OCI-LY3 (cell line): Measurements from ENCODE around the gene MAPK14.

Source experiments
- H2AFZ ChIP-seq: fragments of 200-600, 300-600 bp; shearing (Covaris generic); 2 replicates; pipeline ENCODE4 v1.6.0; 2014; ENCODE audit warnings: antibody characterized with exemption, low read depth, low read length
- H3K27ac ChIP-seq: fragments of 200-600, 300-600 bp; sonication (generic); 2 replicates; pipeline ENCODE4 v1.5.1; 2014; ENCODE audit warnings: mild to moderate bottlenecking, low read length, moderate library complexity, mixed read lengths
- H3K27me3 ChIP-seq: fragments of 200-600, 300-600 bp; sonication (generic); 2 replicates; pipeline ENCODE4 v1.6.1; 2014; ENCODE audit warnings: low read depth, low read length, mixed read lengths
- H3K36me3 ChIP-seq: fragments of 200-600, 300-600 bp; sonication (generic); replicated peaks from 2 replicates; pipeline ENCODE3; 2014; ENCODE audit warnings: low read depth, low read length, mixed read lengths
- H3K4me1 ChIP-seq: fragments of 300-600, 200-600 bp; sonication (generic); 2 replicates; pipeline ENCODE4 v1.6.1; 2014; ENCODE audit warnings: low read length, mixed read lengths
- H3K4me2 ChIP-seq: fragments of 200-600, 300-600 bp; sonication (generic); 2 replicates; pipeline ENCODE4 v1.6.1; 2014; ENCODE audit warnings: low read length, mixed read lengths
- H3K4me3 ChIP-seq: fragments of 300-600, 200-600 bp; sonication (generic); 2 replicates; pipeline ENCODE4 v1.5.1; 2014; ENCODE audit warnings: antibody characterized with exemption, mild to moderate bottlenecking, low read length, moderate library complexity
- H3K79me2 ChIP-seq: fragments of 300-600, 200-600 bp; shearing (Covaris generic); 2 replicates; pipeline ENCODE4 v1.6.1; 2014; ENCODE audit warnings: mild to moderate bottlenecking, low read length, mixed read lengths
- H3K9ac ChIP-seq: fragments of 300-600, 200-600 bp; shearing (Covaris generic); 2 replicates; pipeline ENCODE4 v1.6.0; 2014; ENCODE audit warnings: mild to moderate bottlenecking, low read length, moderate library complexity
- H3K9me3 ChIP-seq: fragments of 200-600, 300-600 bp; shearing (Covaris generic); 2 replicates; pipeline ENCODE4 v1.6.1; 2014; ENCODE audit warnings: low read length, mixed read lengths; ENCODE audit not compliant: insufficient read depth
- H4K20me1 ChIP-seq: fragments of 200-600, 300-600 bp; sonication (generic); 2 replicates; pipeline ENCODE4 v1.6.1; 2016; ENCODE audit warnings: low read length, mixed read lengths; ENCODE audit not compliant: insufficient read depth
- EZH2phosphoT487 ChIP-seq: fragments of 200-600 bp; shearing (Covaris generic); IDR thresholded peaks from 2 replicates; pipeline ENCODE4 v1.6.1; 2018; ENCODE audit warnings: antibody characterized with exemption, mixed run types, low read depth
- TF ChIP-seq, protein P1 (sequence below): fragments of 200-600, 300-600 bp; sonication (generic); IDR thresholded peaks from 2 replicates; pipeline ENCODE4 v1.5.1; 2014; ENCODE audit warnings: antibody characterized with exemption, low read length, low read depth

Gene MAPK14

DNA sequence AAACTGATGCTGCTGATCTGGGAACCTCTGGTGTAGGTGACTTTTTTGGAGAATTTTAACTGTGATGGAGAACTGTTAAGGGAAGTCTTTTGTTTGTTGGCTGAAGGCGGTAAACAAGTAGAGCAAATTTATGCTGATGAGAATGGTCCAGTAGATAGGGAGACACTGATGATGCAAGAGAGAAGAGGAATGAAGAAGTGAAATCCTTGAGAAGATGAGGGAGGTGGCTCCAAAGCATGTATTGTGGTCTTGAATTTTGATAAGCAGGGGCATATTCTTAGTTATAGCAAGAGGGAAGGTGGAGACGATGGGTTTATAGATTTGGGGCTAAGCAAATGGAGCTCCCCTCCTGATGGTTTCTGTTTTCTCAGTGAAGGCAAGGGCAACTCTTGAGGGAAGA is 22.0 kb downstream of the MAPK14 start:
- Histone ChIP-seq H3K4me1 (peaks cover 6% of the 10 kb centered on the region), H4K20me1 (peaks cover 39% of the 10 kb centered on the region), H3K9ac (no peak overlapping the region), H3K27ac (no peak overlapping the region), H3K36me3 (peaks cover 4% of the 10 kb centered on the region), H3K4me2 (no peak overlapping the region), H3K79me2 (peaks cover 59% of the 10 kb centered on the region), H3K9me3 (no peaks in the 10 kb centered on the region), H3K4me3 (no peak overlapping the region), H3K27me3 (no peaks in the 10 kb centered on the region), H2AFZ (no peak overlapping the region)
- no peak for TF ChIP-seq EZH2phosphoT487
- TF ChIP-seq, protein P1, sequence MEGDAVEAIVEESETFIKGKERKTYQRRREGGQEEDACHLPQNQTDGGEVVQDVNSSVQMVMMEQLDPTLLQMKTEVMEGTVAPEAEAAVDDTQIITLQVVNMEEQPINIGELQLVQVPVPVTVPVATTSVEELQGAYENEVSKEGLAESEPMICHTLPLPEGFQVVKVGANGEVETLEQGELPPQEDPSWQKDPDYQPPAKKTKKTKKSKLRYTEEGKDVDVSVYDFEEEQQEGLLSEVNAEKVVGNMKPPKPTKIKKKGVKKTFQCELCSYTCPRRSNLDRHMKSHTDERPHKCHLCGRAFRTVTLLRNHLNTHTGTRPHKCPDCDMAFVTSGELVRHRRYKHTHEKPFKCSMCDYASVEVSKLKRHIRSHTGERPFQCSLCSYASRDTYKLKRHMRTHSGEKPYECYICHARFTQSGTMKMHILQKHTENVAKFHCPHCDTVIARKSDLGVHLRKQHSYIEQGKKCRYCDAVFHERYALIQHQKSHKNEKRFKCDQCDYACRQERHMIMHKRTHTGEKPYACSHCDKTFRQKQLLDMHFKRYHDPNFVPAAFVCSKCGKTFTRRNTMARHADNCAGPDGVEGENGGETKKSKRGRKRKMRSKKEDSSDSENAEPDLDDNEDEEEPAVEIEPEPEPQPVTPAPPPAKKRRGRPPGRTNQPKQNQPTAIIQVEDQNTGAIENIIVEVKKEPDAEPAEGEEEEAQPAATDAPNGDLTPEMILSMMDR, result no peak

DNA sequence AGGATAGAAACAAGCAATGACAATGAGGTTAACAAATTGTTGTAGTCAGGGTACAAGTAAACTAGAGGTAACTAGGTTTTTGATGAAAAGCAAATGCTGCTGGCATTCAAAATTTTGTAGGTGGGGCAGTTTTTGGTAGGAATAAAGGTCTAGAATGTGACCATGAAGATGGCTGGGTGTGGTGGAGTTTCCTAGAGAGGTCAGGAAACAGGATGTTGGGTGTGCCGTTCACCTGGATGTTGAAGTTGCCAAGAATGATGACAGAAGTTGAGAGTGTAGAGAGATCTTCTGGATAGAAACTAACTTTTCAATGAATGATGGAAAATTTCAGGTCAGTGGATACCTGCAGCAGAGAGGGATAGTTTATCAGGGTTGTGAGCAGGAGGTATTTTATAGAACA is 22.7 kb downstream of the MAPK14 start:
- Histone ChIP-seq H3K9ac (no peak overlapping the region), H3K79me2 (peaks cover 52% of the 10 kb centered on the region), H3K4me2 (no peak overlapping the region), H3K4me3 (no peak overlapping the region), H3K4me1 (peaks cover 6% of the 10 kb centered on the region), H3K9me3 (no peaks in the 10 kb centered on the region), H4K20me1 (peaks cover 32% of the 10 kb centered on the region), H3K27ac (no peak overlapping the region), H2AFZ (no peak overlapping the region), H3K36me3 (peaks cover 11% of the 10 kb centered on the region), H3K27me3 (no peaks in the 10 kb centered on the region)
- TF ChIP-seq, protein P1, result no peak
- no peak for TF ChIP-seq EZH2phosphoT487

DNA sequence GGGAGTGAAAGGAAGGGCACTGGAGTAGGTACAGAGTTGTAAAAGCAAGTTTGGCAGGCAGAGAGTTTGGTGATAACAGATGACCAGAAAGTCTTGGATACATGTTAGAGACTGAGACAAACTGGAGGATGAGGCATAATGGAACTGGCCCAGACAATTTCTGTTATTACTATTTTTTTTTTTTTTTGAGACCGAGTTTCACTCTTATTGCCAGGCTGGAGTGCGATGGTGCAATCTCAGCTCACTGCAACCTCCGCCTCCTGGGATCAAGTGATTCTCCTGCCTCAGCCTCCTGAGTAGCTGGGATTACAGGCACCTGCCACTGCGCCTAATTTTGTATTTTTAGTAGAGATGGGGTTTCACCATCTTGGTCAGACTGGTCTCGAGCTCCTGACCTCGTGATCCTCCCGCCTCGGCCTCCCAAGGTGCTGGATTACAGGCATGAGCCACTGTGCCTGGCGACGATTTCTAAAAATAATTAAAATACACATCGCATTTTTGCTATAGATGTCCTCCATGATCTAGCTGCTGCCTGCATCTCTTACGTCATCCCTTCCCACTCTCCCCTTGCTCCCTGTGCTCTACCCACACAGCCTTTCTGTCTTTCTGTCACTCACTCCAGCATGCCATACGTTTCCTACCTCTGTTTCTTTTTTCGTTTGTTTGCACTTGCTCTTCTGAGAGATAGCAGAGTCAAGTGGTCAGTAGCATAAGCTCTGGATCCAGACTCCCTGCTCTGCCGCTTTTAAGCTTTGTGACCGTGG is 23.5 kb downstream of the MAPK14 start:
- Histone ChIP-seq H4K20me1 (peaks cover 32% of the 10 kb centered on the region), H2AFZ (no peak overlapping the region), H3K9ac (no peak overlapping the region), H3K4me3 (no peak overlapping the region), H3K27ac (no peak overlapping the region), H3K4me2 (no peak overlapping the region), H3K4me1 (peaks cover 6% of the 10 kb centered on the region), H3K27me3 (no peaks in the 10 kb centered on the region), H3K9me3 (no peaks in the 10 kb centered on the region), H3K79me2 (peaks cover 52% of the 10 kb centered on the region), H3K36me3 (peaks cover 13% of the 10 kb centered on the region)
- no peak for TF ChIP-seq EZH2phosphoT487
- TF ChIP-seq, protein P1, result no peak

DNA sequence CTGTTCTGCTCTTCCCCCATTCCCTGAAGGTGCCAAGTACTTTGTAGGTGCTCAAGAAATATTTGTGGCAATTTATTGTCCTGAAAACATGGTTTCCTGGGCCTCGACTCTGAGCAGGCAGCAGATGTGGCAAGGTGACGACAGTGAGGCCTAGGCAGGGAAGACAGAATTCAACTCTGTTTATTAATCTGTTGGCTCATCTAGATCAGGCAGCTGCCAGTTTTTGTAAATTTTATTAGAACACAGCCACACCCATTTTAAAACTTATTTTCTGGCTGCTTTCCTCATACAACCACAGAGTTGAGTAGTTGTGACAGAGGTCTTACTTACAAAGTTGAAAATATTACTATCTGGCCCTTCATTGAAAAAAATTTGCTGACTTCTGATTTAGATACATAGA is 24.5 kb downstream of the MAPK14 start:
- Histone ChIP-seq H3K9ac (no peak overlapping the region), H3K4me2 (no peak overlapping the region), H3K4me3 (no peak overlapping the region), H3K27ac (no peak overlapping the region), H3K27me3 (no peaks in the 10 kb centered on the region), H2AFZ (no peak overlapping the region), H3K9me3 (no peaks in the 10 kb centered on the region), H3K36me3 (peaks cover 15% of the 10 kb centered on the region), H3K4me1 (peaks cover 6% of the 10 kb centered on the region), H3K79me2 (peaks cover 46% of the 10 kb centered on the region), H4K20me1 (peaks cover 27% of the 10 kb centered on the region)
- TF ChIP-seq, protein P1, result no peak
- no peak for TF ChIP-seq EZH2phosphoT487
